Measurements from ENCODE around the gene L3MBTL2. TPM values are rescaled to one million over a fixed set of nuclear protein-coding genes. Genes with fewer than 3 reads are reported as not detected.

Gene L3MBTL2
- total and polyA plus RNA-seq, 2 of the 13 experiments (the other 11 are each of a cell fraction or from before 2014, with no cell fraction given), result 13.8 to 33.7 TPM

GRCh38 chr22:41197038-41197972, 7.8 kb upstream of the L3MBTL2 start (continued):
- TF ChIP-seq MLXIP (CRISPR knock-in tag; IDR thresholded peaks at IDR 0.05; ENCODE audit: borderline replicate concordance) (no peak), ZNF317 (CRISPR knock-in tag; IDR thresholded peaks at IDR 0.05) (0 out of 2 replicates have a peak, but pooled peaks have one; percentile 43), JUNB (CRISPR knock-in tag; IDR thresholded peaks at IDR 0.05; ENCODE audit: borderline replicate concordance) (no peak), WIZ (CRISPR knock-in tag; IDR thresholded peaks at IDR 0.05) (no peak), ZNF713 (CRISPR knock-in tag; IDR thresholded peaks at IDR 0.05) (no peak), ATRX (CRISPR knock-in tag; IDR thresholded peaks at IDR 0.05; ENCODE audit: borderline replicate concordance) (no peak), TGIF2 (CRISPR knock-in tag; IDR thresholded peaks at IDR 0.05) (no peak), MAFF (IDR thresholded peaks at IDR 0.05; ENCODE audit: low read depth, low read length) (no peak), ZNF44 (CRISPR knock-in tag; IDR thresholded peaks at IDR 0.05) (no peak), ZNF501 (CRISPR knock-in tag; IDR thresholded peaks at IDR 0.05) (no peak), MLLT10 (CRISPR knock-in tag; IDR thresholded peaks at IDR 0.05) (no peak), SNAPC2 (CRISPR knock-in tag; IDR thresholded peaks at IDR 0.05) (no peak), DR1 (CRISPR knock-in tag; IDR thresholded peaks at IDR 0.05) (no peak), ZNF766 (CRISPR knock-in tag; IDR thresholded peaks at IDR 0.05; ENCODE audit: borderline replicate concordance) (no peak), CHCHD3 (CRISPR knock-in tag; IDR thresholded peaks at IDR 0.05) (no peak), ZXDC (CRISPR knock-in tag; IDR thresholded peaks at IDR 0.05) (no peak), ZNF180 (CRISPR knock-in tag; IDR thresholded peaks at IDR 0.05; ENCODE audit: borderline replicate concordance, low read depth) (no peak), ZNF256 (CRISPR knock-in tag; conservative IDR thresholded peaks at IDR 0.05) (no peak), ATF3 (CRISPR knock-in tag; IDR thresholded peaks at IDR 0.05) (no peak), ZNF451 (CRISPR knock-in tag; IDR thresholded peaks at IDR 0.05) (no peak), IRF2 (CRISPR knock-in tag; IDR thresholded peaks at IDR 0.05) (no peak; the same call in 1 of the 2 replicates)
- TF ChIP-seq, protein P1, sequence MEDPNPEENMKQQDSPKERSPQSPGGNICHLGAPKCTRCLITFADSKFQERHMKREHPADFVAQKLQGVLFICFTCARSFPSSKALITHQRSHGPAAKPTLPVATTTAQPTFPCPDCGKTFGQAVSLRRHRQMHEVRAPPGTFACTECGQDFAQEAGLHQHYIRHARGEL (CRISPR knock-in tag; IDR thresholded peaks at IDR 0.05), result no peak
